ENCODE results near the gene C5orf22. TPM values are rescaled to one million over a fixed set of nuclear protein-coding genes. Genes with fewer than 3 reads are reported as not detected.
A peak's percentile ranks its signal among the peaks of the same experiment; 100 is the strongest.

Gene C5orf22
- total and polyA plus RNA-seq, 2 of the 13 experiments (the other 11 are each of a cell fraction or from before 2014, with no cell fraction given), result 14.0 to 21.5 TPM

- no peak for TF ChIP-seq ZBTB34 (CRISPR knock-in tag; IDR thresholded peaks at IDR 0.05)
- TF ChIP-seq RCOR2 (CRISPR knock-in tag; IDR thresholded peaks at IDR 0.05), result no peak
- TF ChIP-seq ZNF326 (CRISPR knock-in tag; IDR thresholded peaks at IDR 0.05; ENCODE audit: borderline replicate concordance), result no peak
- TF ChIP-seq DR1 (CRISPR knock-in tag; IDR thresholded peaks at IDR 0.05), result 0 out of 2 replicates have a peak, but pooled peaks have one; percentile 20
- TF ChIP-seq ZKSCAN1 (IDR thresholded peaks at IDR 0.05; ENCODE audit: low read length), result no peak
- TF ChIP-seq NFRKB (IDR thresholded peaks at IDR 0.05), result no peak
- TF ChIP-seq POLR2A (IDR thresholded peaks at IDR 0.05; ENCODE audit: insufficient read depth in 1 of 2, low read depth in 2 of 2, low read length in 2 of 2), result peak; percentile 57 to 68
- TF ChIP-seq MEF2D (CRISPR knock-in tag; IDR thresholded peaks at IDR 0.05), result no peak; the same call in 1 of the 2 replicates
- TF ChIP-seq ZFYVE20 (CRISPR knock-in tag; IDR thresholded peaks at IDR 0.05; ENCODE audit: borderline replicate concordance, low read depth), result no peak
- no peak for TF ChIP-seq ZNF205 (CRISPR knock-in tag; IDR thresholded peaks at IDR 0.05)
- no peak for TF ChIP-seq CC2D1A (CRISPR knock-in tag; IDR thresholded peaks at IDR 0.05)
- no peak; the same call in 1 of the 2 replicates for TF ChIP-seq NCOR1 (IDR thresholded peaks at IDR 0.05; ENCODE audit: borderline replicate concordance, low read length)
- no peak for TF ChIP-seq ZMYM2 (CRISPR knock-in tag; IDR thresholded peaks at IDR 0.05)
- TF ChIP-seq FOXO4 (CRISPR knock-in tag; conservative IDR thresholded peaks at IDR 0.05), result no peak
- TF ChIP-seq CHD4 (IDR thresholded peaks at IDR 0.05; ENCODE audit: borderline replicate concordance, low read length), result no peak
- TF ChIP-seq ZNF652 (CRISPR knock-in tag; IDR thresholded peaks at IDR 0.05; ENCODE audit: borderline replicate concordance, low read depth), result no peak
- no peak for TF ChIP-seq CEBPB (IDR thresholded peaks at IDR 0.05; ENCODE audit: borderline replicate concordance, low read depth, low read length)
- TF ChIP-seq ZNF441 (CRISPR knock-in tag; IDR thresholded peaks at IDR 0.05; ENCODE audit: borderline replicate concordance), result no peak
- TF ChIP-seq ZNF547 (CRISPR knock-in tag; IDR thresholded peaks at IDR 0.05), result 0 out of 2 replicates have a peak, but pooled peaks have one; percentile 16
- TF ChIP-seq ZNF549 (CRISPR knock-in tag; IDR thresholded peaks at IDR 0.05), result no peak
- peak; percentile 82; the same call in 1 of the 2 replicates for TF ChIP-seq HDAC1 (CRISPR knock-in tag; IDR thresholded peaks at IDR 0.05)
- TF ChIP-seq, protein P1, sequence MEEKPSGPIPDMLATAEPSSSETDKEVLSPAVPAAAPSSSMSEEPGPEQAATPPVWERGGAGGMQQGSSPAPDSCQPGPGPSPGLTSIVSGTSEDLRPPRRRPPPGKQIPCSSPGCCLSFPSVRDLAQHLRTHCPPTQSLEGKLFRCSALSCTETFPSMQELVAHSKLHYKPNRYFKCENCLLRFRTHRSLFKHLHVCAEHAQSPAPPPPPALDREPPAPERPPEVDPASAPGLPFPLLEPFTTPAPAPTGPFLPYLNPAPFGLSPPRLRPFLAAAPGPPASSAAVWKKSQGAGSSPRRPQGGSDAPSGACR (CRISPR knock-in tag; IDR thresholded peaks at IDR 0.05), result no peak
- TF ChIP-seq CEBPZ (IDR thresholded peaks at IDR 0.05; ENCODE audit: low read length), result 0 out of 2 replicates have a peak, but pooled peaks have one; percentile 16
- no peak for TF ChIP-seq JUNB (CRISPR knock-in tag; IDR thresholded peaks at IDR 0.05; ENCODE audit: borderline replicate concordance)
- no peak for TF ChIP-seq ZNF333 (CRISPR knock-in tag; IDR thresholded peaks at IDR 0.05; ENCODE audit: borderline replicate concordance)
- no peak for TF ChIP-seq NCOA5 (CRISPR knock-in tag; IDR thresholded peaks at IDR 0.05)
Observed at GRCh38 chr5:31531888-31532547, at the start of gene C5orf22, which contains the start of gene DROSHA (continued).
